Thyroid gland (tissue), 4 donors: Measurements from ENCODE around the gene OSTN.

Experiments
- CTCF ChIP-seq, 6 experiments: fragments of 200-600 bp in 3 of 6; fragments of 450-650 bp in 3 of 6; sonication (generic) in 3 of 6; IDR thresholded peaks; one replicate each; pipeline ENCODE4 v1.5.1; 2016 to 2019; ENCODE audit warnings: antibody characterized with exemption in 6 of 6, mild to moderate bottlenecking in 2 of 6, inconsistent platforms in 1 of 6, moderate library complexity in 1 of 6
- POLR2A ChIP-seq, 2 donors: fragments of 450-650 bp; IDR thresholded peaks; one replicate each; pipeline ENCODE4 v1.6.1; 2017; ENCODE audit warnings: antibody characterized with exemption in 2 of 2, mild to moderate bottlenecking in 2 of 2, moderate library complexity in 1 of 2

- TF ChIP-seq CTCF (IDR thresholded peaks at IDR 0.05) (no peak), POLR2A (IDR thresholded peaks at IDR 0.05) (no peak)
Measured at GRCh38 chr3:191303596-191303995, 104.6 kb downstream of the OSTN start.
